Body of pancreas (tissue), 4 donors: ENCODE measurements around the gene EHBP1L1. TPM values are rescaled to one million over a fixed set of nuclear protein-coding genes. Genes with fewer than 3 reads are reported as not detected.
A peak's percentile ranks its signal among the peaks of the same experiment; 100 is the strongest.

Source experiments
- ATAC-seq: fragments of 150-250 bp; one replicate; pipeline ENCODE4 v1.9.1; 2016
- DNase-seq, 4 donors: peaks; one replicate each; pipeline ENCODE4 v3.0.0-alpha.2; 2019
- H3K27ac ChIP-seq, 4 donors: fragments of 200-600 bp; sonication (generic); 1 replicate in 3 of 4; 2 replicates in 1 of 4; pipeline versions ENCODE4 v1.5.1 to v1.6.1; 2016 to 2019; ENCODE audit warnings: mild to moderate bottlenecking in 1 of 4, mixed read lengths in 1 of 4, moderate library complexity in 1 of 4
- H3K27me3 ChIP-seq, 2 donors: fragments of 200-600 bp; sonication (generic); one replicate each; pipeline ENCODE4 v1.6.0; 2016; ENCODE audit warnings: mild to moderate bottlenecking in 1 of 2
- H3K36me3 ChIP-seq, 2 donors: fragments of 200-600 bp; sonication (generic); replicated peaks in 1 of 2; 2 replicates each; pipeline ENCODE4 v1.5.1; 2016; ENCODE audit warnings: low read depth in 2 of 2; ENCODE audit not compliant: insufficient read depth in 1 of 2
- H3K4me1 ChIP-seq: fragments of 200-600 bp; sonication (generic); one replicate; pipeline ENCODE4 v1.6.0; 2016
- H3K4me3 ChIP-seq, 2 donors: fragments of 200-600 bp; sonication (generic); 1 replicate in 1 of 2; 2 replicates in 1 of 2; pipeline ENCODE4 v1.5.1; 2016 to 2019
- H3K9me3 ChIP-seq, 3 donors: fragments of 200-600 bp; sonication (generic); 1 replicate in 2 of 3; 2 replicates in 1 of 3; pipeline ENCODE4 v1.5.1; 2016
- CTCF ChIP-seq, 7 experiments: fragments of 450-650 bp in 4 of 7; fragments of 200-600 bp in 3 of 7; sonication (generic) in 3 of 7; IDR thresholded peaks; one replicate each; pipeline ENCODE4 v1.5.1; 2016 to 2019; ENCODE audit warnings: antibody characterized with exemption in 7 of 7
- POLR2A ChIP-seq, 3 donors: fragments of 450-650 bp; IDR thresholded peaks; one replicate each; pipeline ENCODE4 v1.6.1; 2016; ENCODE audit warnings: antibody characterized with exemption in 3 of 3, mild to moderate bottlenecking in 2 of 3
- WGBS, 2 donors: methylation state at CpG; one replicate each; pipeline ENCODE4 v1.1.5; 2017; 5-methylcytosine and 5-hydroxymethylcytosine counted together
- intact Hi-C: fragments of 100-400 bp; cut with DNase I; formaldehyde crosslinking; loops from one replicate; pipeline ENCODE4 v1.15.1; 2023
- total RNA-seq, 2 donors: library from RNA; depleted of rRNA; stranded (reverse); fragments of >200 nt; gene quantifications; one replicate each; pipeline ENCODE4 v1.1.0, GENCODE V29; 2016

The EHBP1L1 gene
- total RNA-seq, 2 donors from 2014 or later = 35.0 to 76.1 TPM

GRCh38 chr11:65565624-65566453, 10.0 kb upstream of the EHBP1L1 start:
- Histone ChIP-seq H3K27ac (no peak overlapping the region), H3K4me3 (no peak overlapping the region), H3K36me3 (no peaks in the 10 kb centered on the region), H3K27me3 (no peaks in the 10 kb centered on the region), H3K9me3 (no peaks in the 10 kb centered on the region), H3K4me1 (peaks cover 25% of the 10 kb centered on the region)
- intact Hi-C loops = no loop called here
- 79 to 88% methylated on average over 7 of the region's 7 CpGs for WGBS, 2 donors
- DNase-seq (no peak), ATAC-seq (no peak)
- TF ChIP-seq CTCF (IDR thresholded peaks at IDR 0.05) = no peak
- no peak for TF ChIP-seq POLR2A (IDR thresholded peaks at IDR 0.05)

GRCh38 chr11:65569164-65569972, 6.5 kb upstream of the EHBP1L1 start:
- no peaks in the 10 kb centered on the region for H3K9me3 ChIP-seq
- ATAC-seq = no peak
- peaks cover 51% of the 10 kb centered on the region for H3K4me1 ChIP-seq
- no peak for TF ChIP-seq POLR2A (IDR thresholded peaks at IDR 0.05)
- intact Hi-C loops = no loop called here
- H3K4me3 ChIP-seq = peak overlapping the region; percentile 71 to 77
- 5 to 6% methylated on average over 22 to 28 of the region's 28 CpGs for WGBS, 2 donors
- H3K27ac ChIP-seq = peak overlapping the region; percentile 72 to 94 (median 90)
- H3K27me3 ChIP-seq = no peaks in the 10 kb centered on the region
- peak in 1 of 4 donors; percentile 7 for DNase-seq
- H3K36me3 ChIP-seq = no peaks in the 10 kb centered on the region

- WGBS, 2 donors = 0% methylated on average over 2 to 88 of the region's 89 CpGs
- intact Hi-C loops = no loop called here
- H3K4me1 ChIP-seq = peaks cover 60% of the 10 kb centered on the region
Observed at GRCh38 chr11:65569973-65570918, 5.6 kb upstream of the EHBP1L1 start, which contains the start of gene ZNRD2. Gene ZNRD2 (plus strand): TSS chr11:65570477. CDS start chr11:65570492, 15 bp downstream.

GRCh38 chr11:65571420-65571819, 4.4 kb upstream of the EHBP1L1 start:
- ATAC-seq = no peak
- DNase-seq = peak in 3 of 4 donors; percentile 59 to 71 (median 65)
- no peak overlapping the region for H3K4me3 ChIP-seq
- peak overlapping the region; percentile 72 to 94 (median 86) for H3K27ac ChIP-seq
- TF ChIP-seq POLR2A (IDR thresholded peaks at IDR 0.05) = no peak
- no peak for TF ChIP-seq CTCF (IDR thresholded peaks at IDR 0.05)
- H3K36me3 ChIP-seq = no peaks in the 10 kb centered on the region
- WGBS, 2 donors = 21 to 31% methylated on average over 9 of the region's 9 CpGs
- H3K4me1 ChIP-seq = peaks cover 69% of the 10 kb centered on the region
- intact Hi-C loops = no loop called here
- H3K27me3 ChIP-seq = no peaks in the 10 kb centered on the region
- no peaks in the 10 kb centered on the region for H3K9me3 ChIP-seq

More at GRCh38 chr11:65569973-65570918, 5.6 kb upstream of the EHBP1L1 start, which contains the start of gene ZNRD2:
- TF ChIP-seq POLR2A (IDR thresholded peaks at IDR 0.05) = peak; percentile 33 to 82 (median 73)
- TF ChIP-seq CTCF (IDR thresholded peaks at IDR 0.05) = peak in 6 of 7 experiments; percentile 9 to 62 (median 52)
- DNase-seq = peak; percentile 96 to 98 (median 98)
- Histone ChIP-seq H3K27me3 (no peaks in the 10 kb centered on the region), H3K27ac (peak within 1 kb of the TSS; percentile 72 to 94 (median 90)), H3K4me3 (peak within 1 kb of the TSS; percentile 71 to 77), H3K36me3 (no peaks in the 10 kb centered on the region), H3K9me3 (no peaks in the 10 kb centered on the region)
- ATAC-seq = peak; percentile 81
